Measurements from ENCODE around the gene CCZ1.
"Not testable (repeated sequence)": the region's sequence is repeated elsewhere in the genome, so short reads cannot be mapped to it uniquely, and the experiment has no call there.

The CCZ1 gene

GRCh38 chr7:5916529-5916928 is 18.0 kb downstream of the CCZ1 start:
- DNase-seq (ENCODE audit: low spot score), result not testable (repeated sequence)

- not testable (repeated sequence) for DNase-seq (ENCODE audit: low spot score)
Measured at GRCh38 chr7:5924180-5924579, 25.6 kb downstream of the CCZ1 start.

- DNase-seq (ENCODE audit: low spot score), result not testable (repeated sequence)
Measured at GRCh38 chr7:5924630-5925029, 26.1 kb downstream of the CCZ1 start.

GRCh38 chr7:5926263-5926870 is 27.8 kb downstream of the CCZ1 start:
- DNase-seq (ENCODE audit: low spot score), result not testable (repeated sequence)

GRCh38 chr7:5930290-5930689 is 31.8 kb downstream of the CCZ1 start:
- not testable (repeated sequence) for DNase-seq (ENCODE audit: low spot score)

- DNase-seq (ENCODE audit: low spot score), result not testable (repeated sequence)
Measured at GRCh38 chr7:5931250-5931649, 32.7 kb downstream of the CCZ1 start.

GRCh38 chr7:5931905-5932644 is 33.5 kb downstream of the CCZ1 start:
- not testable (repeated sequence) for DNase-seq (ENCODE audit: low spot score)

GRCh38 chr7:5934945-5935450 is 36.5 kb downstream of the CCZ1 start:
- DNase-seq (ENCODE audit: low spot score), result not testable (repeated sequence)

GRCh38 chr7:5963205-5963604 is 64.7 kb downstream of the CCZ1 start:
- DNase-seq (ENCODE audit: low spot score), result not testable (repeated sequence)

GRCh38 chr7:5963810-5964209 is 65.3 kb downstream of the CCZ1 start:
- DNase-seq (ENCODE audit: low spot score), result not testable (repeated sequence)

- not testable (repeated sequence) for DNase-seq (ENCODE audit: low spot score)
Measured at GRCh38 chr7:5970347-5970911, 71.9 kb downstream of the CCZ1 start, which contains the start of gene RSPH10B. RSPH10B (minus strand) TSS chr7:5970689; CDS start chr7:5967116, 3,573 bp downstream.

GRCh38 chr7:5973580-5973979 is 75.0 kb downstream of the CCZ1 start:
- not testable (repeated sequence) for DNase-seq (ENCODE audit: low spot score)
